AG09319 (cell line): ENCODE data around the gene SMG6.

Experiments
- DNase-seq: peaks from one replicate; pipeline ENCODE4 v3.0.0-alpha.2; 2010; ENCODE audit warnings: low read depth; ENCODE audit errors: extremely low read depth
- TF ChIP-seq, protein P1 (sequence below): IDR thresholded peaks from 2 replicates; pipeline ENCODE4 v1.5.1; 2011; ENCODE audit warnings: low read depth, mild to moderate bottlenecking, inconsistent platforms, low read length, moderate library complexity

SMG6 gene

GRCh38 chr17:2238432-2239169 is 65.0 kb downstream of the SMG6 start:
- no peak for DNase-seq
- TF ChIP-seq, protein P1, sequence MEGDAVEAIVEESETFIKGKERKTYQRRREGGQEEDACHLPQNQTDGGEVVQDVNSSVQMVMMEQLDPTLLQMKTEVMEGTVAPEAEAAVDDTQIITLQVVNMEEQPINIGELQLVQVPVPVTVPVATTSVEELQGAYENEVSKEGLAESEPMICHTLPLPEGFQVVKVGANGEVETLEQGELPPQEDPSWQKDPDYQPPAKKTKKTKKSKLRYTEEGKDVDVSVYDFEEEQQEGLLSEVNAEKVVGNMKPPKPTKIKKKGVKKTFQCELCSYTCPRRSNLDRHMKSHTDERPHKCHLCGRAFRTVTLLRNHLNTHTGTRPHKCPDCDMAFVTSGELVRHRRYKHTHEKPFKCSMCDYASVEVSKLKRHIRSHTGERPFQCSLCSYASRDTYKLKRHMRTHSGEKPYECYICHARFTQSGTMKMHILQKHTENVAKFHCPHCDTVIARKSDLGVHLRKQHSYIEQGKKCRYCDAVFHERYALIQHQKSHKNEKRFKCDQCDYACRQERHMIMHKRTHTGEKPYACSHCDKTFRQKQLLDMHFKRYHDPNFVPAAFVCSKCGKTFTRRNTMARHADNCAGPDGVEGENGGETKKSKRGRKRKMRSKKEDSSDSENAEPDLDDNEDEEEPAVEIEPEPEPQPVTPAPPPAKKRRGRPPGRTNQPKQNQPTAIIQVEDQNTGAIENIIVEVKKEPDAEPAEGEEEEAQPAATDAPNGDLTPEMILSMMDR: no peak

- no peak for DNase-seq
- TF ChIP-seq, protein P1: no peak
Measured at GRCh38 chr17:2237950-2238349, 65.6 kb downstream of the SMG6 start.

- TF ChIP-seq, protein P1: no peak
- DNase-seq: no peak
Measured at GRCh38 chr17:2237521-2237921, 66.1 kb downstream of the SMG6 start.

DNA sequence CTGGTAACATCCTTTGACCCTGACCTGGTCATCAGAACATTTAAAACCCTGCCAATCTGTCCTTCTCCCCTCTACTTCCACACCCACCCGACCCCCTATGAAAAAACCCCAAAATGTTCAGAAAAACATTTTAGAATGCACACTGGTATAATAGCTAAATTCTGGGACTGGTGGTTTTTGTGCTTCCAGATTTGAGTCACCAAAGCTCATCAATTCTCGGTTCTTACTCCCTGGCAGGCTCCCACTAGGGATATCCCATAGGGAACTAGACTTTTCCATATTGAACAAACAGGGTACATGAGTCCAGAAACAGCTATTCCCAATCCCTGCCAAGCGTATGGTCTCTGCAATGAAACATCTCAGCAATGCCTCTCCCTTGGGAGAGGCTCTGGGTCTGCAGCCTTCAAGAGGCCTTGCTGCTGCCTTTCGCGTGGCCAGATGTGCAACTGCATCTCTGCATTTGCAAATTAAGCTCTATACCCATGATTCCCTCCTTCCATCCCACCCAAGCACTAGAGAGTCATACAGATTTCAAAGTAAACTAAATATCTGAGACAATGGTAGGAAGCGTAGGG is 67.7 kb downstream of the SMG6 start:
- TF ChIP-seq, protein P1: no peak
- DNase-seq: no peak

GRCh38 chr17:2235265-2235664 is 68.3 kb downstream of the SMG6 start:
- TF ChIP-seq, protein P1: no peak
- no peak for DNase-seq

GRCh38 chr17:2233441-2233947 is 70.1 kb downstream of the SMG6 start:
- DNase-seq: no peak

DNA sequence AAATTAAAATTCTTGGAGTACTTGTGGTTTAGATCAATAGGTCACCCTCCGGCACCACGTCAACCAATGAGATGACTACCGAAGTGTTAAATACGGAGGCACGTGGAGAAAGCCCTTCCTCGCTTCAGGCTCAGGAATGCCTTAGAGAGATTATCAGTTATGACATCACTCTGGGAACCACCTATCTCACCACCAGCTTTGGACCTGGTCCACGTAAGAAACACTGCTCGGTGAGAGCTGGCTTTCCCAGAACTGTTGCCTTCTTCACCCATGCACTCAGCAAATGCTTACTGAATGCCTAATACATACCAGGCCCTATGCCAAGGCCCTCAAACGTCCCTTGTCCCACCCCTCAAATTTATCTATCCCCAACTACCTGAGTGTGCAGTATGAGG is 71.3 kb downstream of the SMG6 start:
- DNase-seq: no peak
- TF ChIP-seq, protein P1: no peak

More at GRCh38 chr17:2233441-2233947, 70.1 kb downstream of the SMG6 start:
- TF ChIP-seq, protein P1: no peak
